A673 (cell line): Measurements from ENCODE around the gene TRIM59.

Experiments used
- EZH2 ChIP-seq: fragments of 200-600 bp; sonication (generic); IDR thresholded peaks from 2 replicates; pipeline ENCODE4 v1.6.1; 2017; ENCODE audit warnings: borderline replicate concordance, low read depth, mild to moderate bottlenecking, mixed read lengths, antibody characterized with exemption, low read length; ENCODE audit not compliant: poor library complexity, severe bottlenecking
- TF ChIP-seq, protein P1 (sequence below): fragments of 300-800, 200-600 bp; sonication (generic); conservative IDR thresholded peaks from 2 replicates; pipeline ENCODE4 v1.5.1; 2017; ENCODE audit warnings: low read depth, mild to moderate bottlenecking, antibody characterized with exemption, low read length, moderate library complexity, mixed read lengths

DNA sequence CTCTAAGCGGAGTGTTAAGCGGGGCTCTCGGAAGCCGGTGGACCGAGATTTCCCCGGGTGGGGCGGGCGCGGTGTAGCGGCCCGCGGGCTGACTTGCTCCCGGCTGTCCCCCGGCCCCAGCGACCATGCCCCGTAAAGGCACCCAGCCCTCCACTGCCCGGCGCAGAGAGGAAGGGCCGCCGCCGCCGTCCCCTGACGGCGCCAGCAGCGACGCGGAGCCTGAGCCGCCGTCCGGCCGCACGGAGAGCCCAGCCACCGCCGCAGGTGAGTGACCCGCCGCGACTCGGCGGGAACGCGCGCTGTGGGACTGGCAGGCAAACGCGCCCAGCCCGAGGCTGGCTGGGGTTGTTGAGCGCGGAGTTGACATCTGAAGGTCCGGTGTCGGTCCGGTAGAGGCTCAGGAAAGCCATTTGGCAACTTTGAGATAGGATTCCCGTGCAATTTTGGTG, 48.9 kb downstream of the TRIM59 start:
- TF ChIP-seq, protein P1, sequence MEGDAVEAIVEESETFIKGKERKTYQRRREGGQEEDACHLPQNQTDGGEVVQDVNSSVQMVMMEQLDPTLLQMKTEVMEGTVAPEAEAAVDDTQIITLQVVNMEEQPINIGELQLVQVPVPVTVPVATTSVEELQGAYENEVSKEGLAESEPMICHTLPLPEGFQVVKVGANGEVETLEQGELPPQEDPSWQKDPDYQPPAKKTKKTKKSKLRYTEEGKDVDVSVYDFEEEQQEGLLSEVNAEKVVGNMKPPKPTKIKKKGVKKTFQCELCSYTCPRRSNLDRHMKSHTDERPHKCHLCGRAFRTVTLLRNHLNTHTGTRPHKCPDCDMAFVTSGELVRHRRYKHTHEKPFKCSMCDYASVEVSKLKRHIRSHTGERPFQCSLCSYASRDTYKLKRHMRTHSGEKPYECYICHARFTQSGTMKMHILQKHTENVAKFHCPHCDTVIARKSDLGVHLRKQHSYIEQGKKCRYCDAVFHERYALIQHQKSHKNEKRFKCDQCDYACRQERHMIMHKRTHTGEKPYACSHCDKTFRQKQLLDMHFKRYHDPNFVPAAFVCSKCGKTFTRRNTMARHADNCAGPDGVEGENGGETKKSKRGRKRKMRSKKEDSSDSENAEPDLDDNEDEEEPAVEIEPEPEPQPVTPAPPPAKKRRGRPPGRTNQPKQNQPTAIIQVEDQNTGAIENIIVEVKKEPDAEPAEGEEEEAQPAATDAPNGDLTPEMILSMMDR, result no peak
- no peak for TF ChIP-seq EZH2
